Measurements from ENCODE around the gene PET100.

PET100 gene

GRCh38 chr19:7614859-7615741 lies 14.5 kb upstream of the PET100 start:
- TF ChIP-seq, protein P1, sequence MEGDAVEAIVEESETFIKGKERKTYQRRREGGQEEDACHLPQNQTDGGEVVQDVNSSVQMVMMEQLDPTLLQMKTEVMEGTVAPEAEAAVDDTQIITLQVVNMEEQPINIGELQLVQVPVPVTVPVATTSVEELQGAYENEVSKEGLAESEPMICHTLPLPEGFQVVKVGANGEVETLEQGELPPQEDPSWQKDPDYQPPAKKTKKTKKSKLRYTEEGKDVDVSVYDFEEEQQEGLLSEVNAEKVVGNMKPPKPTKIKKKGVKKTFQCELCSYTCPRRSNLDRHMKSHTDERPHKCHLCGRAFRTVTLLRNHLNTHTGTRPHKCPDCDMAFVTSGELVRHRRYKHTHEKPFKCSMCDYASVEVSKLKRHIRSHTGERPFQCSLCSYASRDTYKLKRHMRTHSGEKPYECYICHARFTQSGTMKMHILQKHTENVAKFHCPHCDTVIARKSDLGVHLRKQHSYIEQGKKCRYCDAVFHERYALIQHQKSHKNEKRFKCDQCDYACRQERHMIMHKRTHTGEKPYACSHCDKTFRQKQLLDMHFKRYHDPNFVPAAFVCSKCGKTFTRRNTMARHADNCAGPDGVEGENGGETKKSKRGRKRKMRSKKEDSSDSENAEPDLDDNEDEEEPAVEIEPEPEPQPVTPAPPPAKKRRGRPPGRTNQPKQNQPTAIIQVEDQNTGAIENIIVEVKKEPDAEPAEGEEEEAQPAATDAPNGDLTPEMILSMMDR (IDR thresholded peaks at IDR 0.05; ENCODE audit: low read depth, low read length, missing control alignments), result no peak
- Histone ChIP-seq H3K4me3 (ENCODE audit: low read depth, low read length) (no peak overlapping the region), H3K36me3 (replicated peaks) (peaks cover 6% of the 10 kb centered on the region), H3K27ac (no peak overlapping the region), H3K27me3 (replicated peaks) (no peaks in the 10 kb centered on the region)
- no peak for DNase-seq
- in situ Hi-C loops (cut with HindIII; ENCODE audit: low pct_ligation_motif_present, low sequenced_read_pairs), result no loop called here

DNA sequence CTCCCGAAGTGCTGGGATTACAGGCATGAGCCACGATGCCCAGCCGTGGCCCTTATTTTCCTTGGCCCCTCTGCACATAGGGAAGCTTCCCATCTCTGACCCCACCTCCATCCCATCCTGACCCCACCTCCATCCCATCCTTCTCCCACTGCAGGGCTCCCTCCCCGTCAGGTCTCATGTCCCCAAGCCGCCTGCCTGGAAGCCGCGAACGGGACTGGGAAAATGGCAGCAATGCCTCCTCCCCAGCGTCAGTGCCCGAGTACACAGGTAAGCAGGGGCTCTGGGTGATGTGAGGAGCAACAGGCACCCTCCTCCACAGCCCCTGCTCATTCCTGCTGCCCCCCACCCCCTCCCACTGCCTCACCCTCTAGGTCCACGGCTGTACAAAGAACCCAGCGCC lies 12.4 kb upstream of the PET100 start:
- in situ Hi-C loops (cut with HindIII; ENCODE audit: low pct_ligation_motif_present, low sequenced_read_pairs), result no loop called here
- Histone ChIP-seq H3K27me3 (replicated peaks) (no peaks in the 10 kb centered on the region), H3K4me3 (ENCODE audit: low read depth, low read length) (no peak overlapping the region), H3K36me3 (replicated peaks) (peaks cover 12% of the 10 kb centered on the region), H3K27ac (no peak overlapping the region)
- no peak for DNase-seq
- TF ChIP-seq, protein P1 (IDR thresholded peaks at IDR 0.05; ENCODE audit: low read depth, low read length, missing control alignments), result no peak

DNA sequence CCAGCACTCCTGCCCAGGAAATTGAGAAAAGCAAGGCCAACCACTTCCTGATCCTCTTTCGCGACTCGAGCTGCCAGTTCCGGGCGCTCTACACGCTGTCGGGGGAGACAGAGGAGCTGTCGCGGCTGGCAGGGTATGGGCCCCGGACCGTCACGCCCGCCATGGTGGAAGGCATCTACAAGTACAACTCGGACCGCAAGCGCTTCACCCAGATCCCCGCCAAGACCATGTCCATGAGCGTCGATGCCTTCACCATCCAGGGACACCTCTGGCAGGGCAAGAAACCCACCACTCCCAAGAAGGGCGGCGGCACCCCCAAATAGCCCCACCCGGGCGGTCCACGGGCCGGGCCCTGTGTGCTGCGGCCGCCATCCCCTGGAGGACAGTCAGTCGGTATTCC lies 11.9 kb upstream of the PET100 start:
- peaks cover 18% of the 10 kb centered on the region for H3K36me3 ChIP-seq (replicated peaks)
- no peak overlapping the region for H3K4me3 ChIP-seq (ENCODE audit: low read depth, low read length)
- H3K27ac ChIP-seq, result no peak overlapping the region
- H3K27me3 ChIP-seq (replicated peaks), result no peaks in the 10 kb centered on the region
- no peak for DNase-seq
- in situ Hi-C loops (cut with HindIII; ENCODE audit: low pct_ligation_motif_present, low sequenced_read_pairs), result no loop called here
- TF ChIP-seq, protein P1 (IDR thresholded peaks at IDR 0.05; ENCODE audit: low read depth, low read length, missing control alignments), result no peak

GRCh38 chr19:7618348-7618747 lies 11.2 kb upstream of the PET100 start:
- in situ Hi-C loops (cut with HindIII; ENCODE audit: low pct_ligation_motif_present, low sequenced_read_pairs), result no loop called here
- Histone ChIP-seq H3K4me3 (ENCODE audit: low read depth, low read length) (no peak overlapping the region), H3K27ac (no peak overlapping the region), H3K27me3 (replicated peaks) (no peaks in the 10 kb centered on the region), H3K36me3 (replicated peaks) (peaks cover 21% of the 10 kb centered on the region)
- DNase-seq, result no peak
- TF ChIP-seq, protein P1 (IDR thresholded peaks at IDR 0.05; ENCODE audit: low read depth, low read length, missing control alignments), result no peak

- Histone ChIP-seq H3K4me3 (ENCODE audit: low read depth, low read length) (no peak overlapping the region), H3K27me3 (replicated peaks) (no peaks in the 10 kb centered on the region), H3K36me3 (replicated peaks) (peaks cover 21% of the 10 kb centered on the region), H3K27ac (no peak overlapping the region)
- in situ Hi-C loops (cut with HindIII; ENCODE audit: low pct_ligation_motif_present, low sequenced_read_pairs), result no loop called here
- TF ChIP-seq, protein P1 (IDR thresholded peaks at IDR 0.05; ENCODE audit: low read depth, low read length, missing control alignments), result no peak
- DNase-seq, result no peak
These were observed 10.7 kb upstream of the PET100 start for GRCh38 chr19:7618771-7619510.
